ENCODE measurements around the gene MPC1. TPM values are rescaled to one million over a fixed set of nuclear protein-coding genes. Genes with fewer than 3 reads are reported as not detected.

The MPC1 gene
- total RNA-seq, 1 donor from 2014 or later: 40.9 TPM

DNA sequence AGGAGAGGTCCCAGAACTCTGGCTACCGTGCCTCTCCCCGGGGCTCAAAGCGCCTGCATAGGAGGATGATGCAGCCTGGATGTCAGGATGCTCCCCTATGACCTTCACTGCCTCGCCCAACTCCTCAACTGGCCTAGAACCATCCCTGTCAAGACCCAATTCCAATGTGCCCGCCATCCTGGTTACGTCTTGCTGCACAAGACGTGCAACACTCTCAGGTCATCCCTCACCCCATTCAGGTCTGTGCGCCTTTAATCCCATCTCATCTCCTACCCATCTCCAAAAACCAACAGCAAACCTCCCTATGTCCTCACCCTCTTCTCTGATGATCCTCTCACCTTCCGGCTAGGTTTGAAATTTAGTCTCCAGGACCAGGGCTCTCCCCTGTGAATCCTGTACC is 43.9 kb downstream of the MPC1 start:
- H3K27ac Mint-ChIP-seq: no peak overlapping the region
- no peaks in the 10 kb centered on the region for H3K9me3 Mint-ChIP-seq
- H3K27me3 Mint-ChIP-seq: no peaks in the 10 kb centered on the region
- H3K4me3 Mint-ChIP-seq: no peak overlapping the region
- peaks cover 7% of the 10 kb centered on the region for H3K4me1 Mint-ChIP-seq (ENCODE audit: unreplicated experiment)
- peaks cover 13% of the 10 kb centered on the region for H3K36me3 Mint-ChIP-seq
- TF ChIP-seq, protein P1, sequence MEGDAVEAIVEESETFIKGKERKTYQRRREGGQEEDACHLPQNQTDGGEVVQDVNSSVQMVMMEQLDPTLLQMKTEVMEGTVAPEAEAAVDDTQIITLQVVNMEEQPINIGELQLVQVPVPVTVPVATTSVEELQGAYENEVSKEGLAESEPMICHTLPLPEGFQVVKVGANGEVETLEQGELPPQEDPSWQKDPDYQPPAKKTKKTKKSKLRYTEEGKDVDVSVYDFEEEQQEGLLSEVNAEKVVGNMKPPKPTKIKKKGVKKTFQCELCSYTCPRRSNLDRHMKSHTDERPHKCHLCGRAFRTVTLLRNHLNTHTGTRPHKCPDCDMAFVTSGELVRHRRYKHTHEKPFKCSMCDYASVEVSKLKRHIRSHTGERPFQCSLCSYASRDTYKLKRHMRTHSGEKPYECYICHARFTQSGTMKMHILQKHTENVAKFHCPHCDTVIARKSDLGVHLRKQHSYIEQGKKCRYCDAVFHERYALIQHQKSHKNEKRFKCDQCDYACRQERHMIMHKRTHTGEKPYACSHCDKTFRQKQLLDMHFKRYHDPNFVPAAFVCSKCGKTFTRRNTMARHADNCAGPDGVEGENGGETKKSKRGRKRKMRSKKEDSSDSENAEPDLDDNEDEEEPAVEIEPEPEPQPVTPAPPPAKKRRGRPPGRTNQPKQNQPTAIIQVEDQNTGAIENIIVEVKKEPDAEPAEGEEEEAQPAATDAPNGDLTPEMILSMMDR (conservative IDR thresholded peaks at IDR 0.05): no peak
- no peak for DNase-seq (ENCODE audit: extremely low spot score, unreplicated experiment)

DNA sequence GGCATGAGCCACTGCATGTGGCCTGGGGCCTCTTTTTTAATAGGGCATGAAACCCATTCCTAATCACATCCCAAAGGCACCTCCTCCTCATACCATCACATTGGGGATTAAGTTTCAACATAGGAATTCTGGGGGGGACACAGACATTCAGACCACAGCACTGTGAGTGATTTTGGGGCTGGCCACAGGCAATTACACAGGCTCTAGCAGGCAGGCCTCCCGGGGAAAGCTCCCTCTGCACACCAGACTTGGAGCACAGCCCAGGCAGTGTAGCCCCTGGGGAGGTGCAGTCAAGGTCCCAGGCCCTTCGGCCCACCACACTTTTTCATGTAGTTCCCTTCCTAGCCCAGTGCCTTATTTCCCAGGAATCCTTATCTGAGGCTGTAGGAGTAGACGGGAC is 45.9 kb downstream of the MPC1 start:
- TF ChIP-seq, protein P1 (conservative IDR thresholded peaks at IDR 0.05): no peak
- peaks cover 13% of the 10 kb centered on the region for H3K4me1 Mint-ChIP-seq (ENCODE audit: unreplicated experiment)
- H3K36me3 Mint-ChIP-seq: peaks cover 18% of the 10 kb centered on the region
- H3K27ac Mint-ChIP-seq: no peak overlapping the region
- H3K4me3 Mint-ChIP-seq: no peak overlapping the region
- no peaks in the 10 kb centered on the region for H3K9me3 Mint-ChIP-seq
- H3K27me3 Mint-ChIP-seq: no peaks in the 10 kb centered on the region
- no peak for DNase-seq (ENCODE audit: extremely low spot score, unreplicated experiment)

DNA sequence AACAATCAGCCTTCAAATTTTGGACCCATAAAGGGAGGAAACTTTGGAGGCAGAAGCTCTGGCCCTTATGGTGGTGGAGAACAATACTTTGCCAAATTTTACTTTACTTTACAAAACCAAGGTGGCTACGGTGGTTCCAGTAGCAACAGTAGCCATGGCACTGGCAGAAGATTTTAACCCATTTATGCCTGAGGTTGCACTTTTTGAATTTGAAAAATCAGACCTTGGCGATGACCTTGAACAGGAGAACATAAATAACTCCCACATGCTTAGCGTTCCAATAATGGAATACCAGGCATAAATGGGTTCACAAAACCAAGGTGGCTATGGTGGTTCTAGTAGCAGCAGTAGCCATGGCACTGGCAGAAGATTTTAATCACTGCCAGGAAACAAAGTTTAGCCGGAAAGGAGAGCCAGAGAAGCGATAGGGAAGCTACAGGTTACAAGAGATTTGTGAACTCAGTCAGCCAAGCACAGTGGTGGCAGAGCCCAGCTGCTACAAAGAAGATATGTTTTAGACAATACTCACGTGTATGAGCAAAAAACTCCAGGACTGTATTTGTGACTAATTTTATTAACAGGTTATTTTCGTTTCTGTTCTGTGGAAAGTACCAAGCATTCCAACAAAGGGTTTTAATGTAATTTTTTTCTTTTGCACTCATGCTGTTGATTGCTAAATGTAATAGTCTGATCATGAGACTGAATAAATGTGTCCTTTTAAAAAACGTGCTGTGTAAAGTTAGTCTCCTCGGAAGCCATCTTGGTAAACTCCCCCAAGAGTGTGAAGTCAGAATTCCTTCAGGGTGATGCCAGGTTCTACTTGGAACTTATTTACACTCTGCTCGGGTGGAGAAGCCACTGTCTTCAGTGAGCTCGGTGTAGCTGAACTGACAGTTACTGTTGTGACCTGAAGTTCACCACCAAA is 47.1 kb downstream of the MPC1 start:
- Mint-ChIP-seq H3K4me3 (no peak overlapping the region), H3K36me3 (peaks cover 18% of the 10 kb centered on the region), H3K9me3 (no peaks in the 10 kb centered on the region), H3K27ac (no peak overlapping the region), H3K4me1 (ENCODE audit: unreplicated experiment) (peaks cover 16% of the 10 kb centered on the region), H3K27me3 (no peaks in the 10 kb centered on the region)
- TF ChIP-seq, protein P1 (conservative IDR thresholded peaks at IDR 0.05): no peak
- no peak for DNase-seq (ENCODE audit: extremely low spot score, unreplicated experiment)

DNA sequence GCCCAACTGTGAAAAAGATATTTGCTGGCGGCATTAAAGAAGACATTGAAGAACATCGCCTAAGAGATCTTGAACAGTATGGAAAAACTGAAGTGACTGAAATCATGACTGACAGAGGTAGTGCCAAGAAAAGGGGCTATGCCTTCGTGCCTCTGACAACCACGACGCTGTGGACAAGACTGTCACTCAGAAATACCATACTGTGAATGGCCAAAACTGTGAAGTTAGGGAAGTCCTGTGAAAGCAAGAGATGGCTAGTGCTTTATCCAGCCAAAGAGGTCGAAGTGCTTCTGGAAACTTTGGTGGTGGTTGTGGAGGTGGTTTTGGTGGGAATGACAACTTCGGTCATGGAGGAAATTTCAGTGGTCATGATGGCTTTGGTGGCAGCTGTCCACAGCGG is 47.9 kb downstream of the MPC1 start:
- H3K27ac Mint-ChIP-seq: no peak overlapping the region
- H3K9me3 Mint-ChIP-seq: no peaks in the 10 kb centered on the region
- TF ChIP-seq, protein P1 (conservative IDR thresholded peaks at IDR 0.05): no peak
- no peak overlapping the region for H3K4me3 Mint-ChIP-seq
- DNase-seq (ENCODE audit: extremely low spot score, unreplicated experiment): no peak
- H3K36me3 Mint-ChIP-seq: peaks cover 18% of the 10 kb centered on the region
- H3K27me3 Mint-ChIP-seq: no peaks in the 10 kb centered on the region
- peaks cover 18% of the 10 kb centered on the region for H3K4me1 Mint-ChIP-seq (ENCODE audit: unreplicated experiment)

DNA sequence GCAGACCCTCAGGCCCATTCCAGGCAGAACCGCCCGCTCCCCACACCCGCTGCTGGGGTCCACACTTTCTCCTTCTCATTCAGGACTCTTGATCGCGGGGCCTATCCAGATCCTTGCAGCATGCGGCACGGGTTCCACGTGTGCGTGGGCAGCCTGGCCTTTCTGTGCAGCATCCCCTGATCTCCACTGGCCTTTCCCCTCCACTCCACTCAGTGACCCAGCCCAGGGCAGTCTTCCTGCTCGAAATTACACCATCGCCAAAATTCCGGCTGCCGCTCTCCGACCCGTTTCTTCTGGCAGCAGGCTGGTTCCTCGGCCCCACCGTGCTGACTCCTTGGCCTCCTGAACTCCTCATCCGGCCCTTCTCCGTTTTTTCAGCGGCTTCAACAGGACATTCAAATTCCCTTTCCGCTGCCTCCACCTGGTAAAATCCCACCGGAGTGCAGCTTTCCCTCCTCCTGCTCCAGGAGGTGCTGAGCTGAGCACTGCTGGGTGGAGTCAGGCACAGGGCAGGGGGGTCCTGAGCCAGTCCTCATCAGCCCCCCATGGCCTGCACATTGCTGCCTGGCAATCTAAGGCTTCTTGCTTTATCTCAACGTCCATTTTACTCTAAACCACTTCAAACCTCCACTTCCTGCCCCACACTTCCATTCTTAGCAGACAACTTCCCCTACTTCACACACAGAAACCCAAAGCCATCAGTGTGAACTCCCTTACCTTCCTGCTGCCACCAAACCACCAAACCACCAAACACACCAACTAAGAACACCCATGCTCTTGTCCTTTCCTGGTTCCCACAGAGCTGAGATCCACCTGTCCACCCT is 49.4 kb downstream of the MPC1 start:
- peak overlapping the region; percentile 71 for H3K27ac Mint-ChIP-seq
- H3K9me3 Mint-ChIP-seq: no peaks in the 10 kb centered on the region
- H3K4me3 Mint-ChIP-seq: no peak overlapping the region
- peaks cover 17% of the 10 kb centered on the region for H3K36me3 Mint-ChIP-seq
- TF ChIP-seq, protein P1 (conservative IDR thresholded peaks at IDR 0.05): no peak
- peaks cover 18% of the 10 kb centered on the region for H3K4me1 Mint-ChIP-seq (ENCODE audit: unreplicated experiment)
- H3K27me3 Mint-ChIP-seq: no peaks in the 10 kb centered on the region
- no peak for DNase-seq (ENCODE audit: extremely low spot score, unreplicated experiment)

Data from type B pancreatic cell (in vitro differentiated cells).